Measurements from ENCODE around the gene CCND1. TPM values are rescaled to one million over a fixed set of nuclear protein-coding genes. Genes with fewer than 3 reads are reported as not detected.
"Not testable (repeated sequence)": the region's sequence is repeated elsewhere in the genome, so short reads cannot be mapped to it uniquely, and the experiment has no call there.

CCND1 gene
- total and polyA plus RNA-seq, 7 experiments from 2014 or later: 0.26 to 4.9 (median 0.84) TPM

GRCh38 chr11:69686856-69687255, 45.9 kb downstream of the CCND1 start:
- DNase-seq: no peak
- CTCF ChIA-PET: interaction anchor here (1.6 kb wide), 1 partner anchor 201 kb away, joined by 8 read pairs; no protein-coding TSS in a partner anchor
- no peak overlapping the region for H3K4me3 Mint-ChIP-seq
- H3K9me3 Mint-ChIP-seq: peaks cover 0 to 12% (median 4%) of the 10 kb centered on the region in 11 donors
- no peaks in the 10 kb centered on the region for H3K4me1 ChIP-seq (ENCODE audit: control insufficient read depth in 2 of 2, insufficient read depth in 2 of 2, low read length in 2 of 2)
- H3K27me3 ChIP-seq (ENCODE audit: control insufficient read depth in 2 of 2, insufficient read depth in 2 of 2, low read length in 2 of 2): no peaks in the 10 kb centered on the region
- H3K36me3 ChIP-seq (ENCODE audit: control insufficient read depth in 2 of 3, insufficient read depth in 3 of 3, low read length in 3 of 3): no peaks in the 10 kb centered on the region
- no peak overlapping the region for H3K4me3 ChIP-seq (ENCODE audit: low read length)
- POLR2A ChIA-PET: no interaction called here
- no peak overlapping the region for H3K27ac Mint-ChIP-seq
- no peak overlapping the region for H3K27ac ChIP-seq (ENCODE audit: low read depth, low read length)
- intact Hi-C loops (cut with micrococcal nuclease): loop anchor here (1.0 to 10.0 kb wide), 7 partner anchors 201 to 1070 kb away; no protein-coding TSS in a partner anchor
- peaks cover 0 to 5% (median 0%) of the 10 kb centered on the region in 5 donors for H3K36me3 Mint-ChIP-seq
- peaks cover 16 to 31% (median 28%) of the 10 kb centered on the region in 5 donors for H3K27me3 Mint-ChIP-seq
- H3K4me1 Mint-ChIP-seq: peaks cover 0 to 9% (median 5%) of the 10 kb centered on the region in 7 donors
- no peak for ATAC-seq
- no peaks in the 10 kb centered on the region for H3K9me3 ChIP-seq (ENCODE audit: control insufficient read depth in 2 of 3, low read length in 3 of 3)

GRCh38 chr11:69687969-69688771, 47.2 kb downstream of the CCND1 start:
- intact Hi-C loops (cut with micrococcal nuclease): loop anchor here (5.0 to 10.0 kb wide), 3 partner anchors 509 to 1069 kb away; no protein-coding TSS in a partner anchor
- DNase-seq; CTCF ChIA-PET; POLR2A ChIA-PET; ATAC-seq; H3K27me3 ChIP-seq (ENCODE audit: control insufficient read depth in 2 of 2, insufficient read depth in 2 of 2, low read length in 2 of 2); H3K4me3 ChIP-seq (ENCODE audit: low read length); H3K4me1 Mint-ChIP-seq; H3K36me3 ChIP-seq (ENCODE audit: control insufficient read depth in 2 of 3, insufficient read depth in 3 of 3, low read length in 3 of 3); H3K4me1 ChIP-seq (ENCODE audit: control insufficient read depth in 2 of 2, insufficient read depth in 2 of 2, low read length in 2 of 2); H3K9me3 ChIP-seq (ENCODE audit: control insufficient read depth in 2 of 3, low read length in 3 of 3); H3K27ac Mint-ChIP-seq; H3K36me3 Mint-ChIP-seq; H3K4me3 Mint-ChIP-seq; H3K27ac ChIP-seq (ENCODE audit: low read depth, low read length): not testable (repeated sequence)
- H3K27me3 Mint-ChIP-seq: peaks cover 23 to 42% (median 38%) of the 10 kb centered on the region in 5 donors
- peaks cover 0 to 19% (median 4%) of the 10 kb centered on the region in 11 donors for H3K9me3 Mint-ChIP-seq

GRCh38 chr11:69689484-69690319, 48.7 kb downstream of the CCND1 start:
- peaks cover 0 to 9% (median 5%) of the 10 kb centered on the region in 7 donors for H3K4me1 Mint-ChIP-seq
- intact Hi-C loops (cut with micrococcal nuclease): loop anchor here (5.0 to 10.0 kb wide), 3 partner anchors 508 to 1068 kb away; no protein-coding TSS in a partner anchor
- no peak for ATAC-seq

GRCh38 chr11:69691463-69691862, 50.5 kb downstream of the CCND1 start:
- Histone ChIP-seq H3K4me1 (ENCODE audit: control insufficient read depth in 2 of 2, insufficient read depth in 2 of 2, low read length in 2 of 2) (no peaks in the 10 kb centered on the region), H3K36me3 (ENCODE audit: control insufficient read depth in 2 of 3, insufficient read depth in 3 of 3, low read length in 3 of 3) (no peaks in the 10 kb centered on the region), H3K9me3 (ENCODE audit: control insufficient read depth in 2 of 3, low read length in 3 of 3) (no peaks in the 10 kb centered on the region), H3K27me3 (ENCODE audit: control insufficient read depth in 2 of 2, insufficient read depth in 2 of 2, low read length in 2 of 2) (no peaks in the 10 kb centered on the region), H3K4me3 (ENCODE audit: low read length) (no peak overlapping the region), H3K27ac (ENCODE audit: low read depth, low read length) (no peak overlapping the region)
- DNase-seq (no peak), ATAC-seq (no peak)
- intact Hi-C loops (cut with micrococcal nuclease): no loop called here
- ChIA-PET CTCF (no interaction called here), POLR2A (interaction anchor here (0.6 kb wide), 1 partner anchor 619 kb away, joined by 3 read pairs; no protein-coding TSS in a partner anchor)
- peaks cover 0 to 7% (median 2%) of the 10 kb centered on the region in 5 donors for H3K36me3 Mint-ChIP-seq
- H3K9me3 Mint-ChIP-seq: peaks cover 0 to 19% (median 4%) of the 10 kb centered on the region in 11 donors
- H3K27ac Mint-ChIP-seq: no peak overlapping the region
- H3K4me1 Mint-ChIP-seq: peaks cover 0 to 4% (median 0%) of the 10 kb centered on the region in 7 donors
- H3K27me3 Mint-ChIP-seq: peaks cover 28 to 61% (median 48%) of the 10 kb centered on the region in 5 donors
- H3K4me3 Mint-ChIP-seq: no peak overlapping the region

More at GRCh38 chr11:69689484-69690319, 48.7 kb downstream of the CCND1 start:
- no peaks in the 10 kb centered on the region for H3K36me3 ChIP-seq (ENCODE audit: control insufficient read depth in 2 of 3, insufficient read depth in 3 of 3, low read length in 3 of 3)
- Mint-ChIP-seq H3K27me3 (peaks cover 28 to 49% (median 38%) of the 10 kb centered on the region in 5 donors), H3K4me3 (no peak overlapping the region), H3K9me3 (peaks cover 0 to 19% (median 4%) of the 10 kb centered on the region in 11 donors), H3K36me3 (peaks cover 0 to 7% (median 2%) of the 10 kb centered on the region in 5 donors), H3K27ac (no peak overlapping the region)
- no peaks in the 10 kb centered on the region for H3K27me3 ChIP-seq (ENCODE audit: control insufficient read depth in 2 of 2, insufficient read depth in 2 of 2, low read length in 2 of 2)
- ChIA-PET POLR2A (no interaction called here), CTCF (no interaction called here)
- no peak overlapping the region for H3K4me3 ChIP-seq (ENCODE audit: low read length)
- no peaks in the 10 kb centered on the region for H3K9me3 ChIP-seq (ENCODE audit: control insufficient read depth in 2 of 3, low read length in 3 of 3)
- H3K4me1 ChIP-seq (ENCODE audit: control insufficient read depth in 2 of 2, insufficient read depth in 2 of 2, low read length in 2 of 2): no peaks in the 10 kb centered on the region
- DNase-seq: no peak
- H3K27ac ChIP-seq (ENCODE audit: low read depth, low read length): no peak overlapping the region

DNA sequence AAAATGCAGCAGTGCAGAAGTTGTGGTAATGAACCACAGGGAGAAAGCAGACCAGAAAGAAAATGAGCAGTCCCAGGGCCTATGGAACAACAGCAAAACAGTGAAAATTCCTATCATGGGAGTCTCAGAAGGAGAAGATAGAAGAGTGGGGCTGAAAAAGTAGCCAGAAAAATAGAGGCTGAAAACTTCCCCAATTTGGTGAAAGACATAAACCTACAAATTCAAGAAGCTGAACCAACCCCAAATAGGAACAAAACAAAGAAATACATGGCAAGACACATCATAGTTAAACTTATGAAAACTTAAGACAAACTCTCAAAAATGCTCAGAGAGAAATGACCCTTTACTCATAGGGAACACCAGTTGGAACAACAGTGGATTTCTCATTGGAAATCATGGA, 51.5 kb downstream of the CCND1 start:
- Histone ChIP-seq H3K27me3 (ENCODE audit: control insufficient read depth in 2 of 2, insufficient read depth in 2 of 2, low read length in 2 of 2) (no peaks in the 10 kb centered on the region), H3K27ac (ENCODE audit: low read depth, low read length) (no peak overlapping the region), H3K36me3 (ENCODE audit: control insufficient read depth in 2 of 3, insufficient read depth in 3 of 3, low read length in 3 of 3) (no peaks in the 10 kb centered on the region), H3K4me3 (ENCODE audit: low read length) (no peak overlapping the region), H3K4me1 (ENCODE audit: control insufficient read depth in 2 of 2, insufficient read depth in 2 of 2, low read length in 2 of 2) (no peaks in the 10 kb centered on the region), H3K9me3 (ENCODE audit: control insufficient read depth in 2 of 3, low read length in 3 of 3) (no peaks in the 10 kb centered on the region)
- peaks cover 28 to 66% (median 55%) of the 10 kb centered on the region in 5 donors for H3K27me3 Mint-ChIP-seq
- peaks cover 0 to 19% (median 4%) of the 10 kb centered on the region in 11 donors for H3K9me3 Mint-ChIP-seq
- DNase-seq (no peak), ATAC-seq (no peak)
- peaks cover 0 to 7% (median 2%) of the 10 kb centered on the region in 5 donors for H3K36me3 Mint-ChIP-seq
- ChIA-PET POLR2A (no interaction called here), CTCF (no interaction called here)
- H3K4me3 Mint-ChIP-seq: no peak overlapping the region
- no peak overlapping the region for H3K27ac Mint-ChIP-seq
- intact Hi-C loops (cut with micrococcal nuclease): no loop called here
- peaks cover 0 to 4% (median 0%) of the 10 kb centered on the region in 7 donors for H3K4me1 Mint-ChIP-seq

DNA sequence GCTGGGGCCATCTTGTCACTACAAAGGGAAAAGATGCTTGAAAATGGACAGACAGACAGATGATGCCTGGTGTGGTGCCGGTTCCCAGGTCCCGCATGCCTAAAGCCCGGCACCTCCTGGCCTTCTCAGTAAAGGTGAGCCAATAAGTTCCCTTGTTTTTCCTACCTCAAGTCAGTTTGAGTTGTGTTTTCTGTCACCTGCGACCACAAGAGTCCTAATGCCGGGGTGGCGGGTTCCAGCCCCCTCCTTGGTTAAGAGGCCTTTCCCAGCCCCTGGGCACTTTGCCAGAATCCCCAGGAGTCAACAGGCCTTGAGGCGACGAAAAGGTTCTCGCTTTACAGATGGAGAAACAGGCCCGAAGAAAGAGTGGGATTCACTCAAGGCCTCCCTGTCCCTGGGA, 53.8 kb downstream of the CCND1 start:
- no peak for ATAC-seq
- H3K27me3 ChIP-seq (ENCODE audit: control insufficient read depth in 2 of 2, insufficient read depth in 2 of 2, low read length in 2 of 2): no peaks in the 10 kb centered on the region
- no peaks in the 10 kb centered on the region for H3K9me3 ChIP-seq (ENCODE audit: control insufficient read depth in 2 of 3, low read length in 3 of 3)
- Mint-ChIP-seq H3K9me3 (peaks cover 0 to 19% (median 4%) of the 10 kb centered on the region in 11 donors), H3K4me1 (no peaks in the 10 kb centered on the region), H3K27ac (no peak overlapping the region), H3K4me3 (no peak overlapping the region), H3K27me3 (peaks cover 18 to 76% (median 55%) of the 10 kb centered on the region in 5 donors), H3K36me3 (peaks cover 0 to 7% (median 0%) of the 10 kb centered on the region in 5 donors)
- ChIA-PET POLR2A (no interaction called here), CTCF (no interaction called here)
- intact Hi-C loops (cut with micrococcal nuclease): no loop called here
- H3K36me3 ChIP-seq (ENCODE audit: control insufficient read depth in 2 of 3, insufficient read depth in 3 of 3, low read length in 3 of 3): no peaks in the 10 kb centered on the region
- H3K4me1 ChIP-seq (ENCODE audit: control insufficient read depth in 2 of 2, insufficient read depth in 2 of 2, low read length in 2 of 2): no peaks in the 10 kb centered on the region
- H3K27ac ChIP-seq (ENCODE audit: low read depth, low read length): no peak overlapping the region
- no peak overlapping the region for H3K4me3 ChIP-seq (ENCODE audit: low read length)
- DNase-seq: no peak
